Testis (tissue), 2 donors: Measurements from ENCODE around the gene CTIF.

Source experiments
- CTCF ChIP-seq, 3 experiments: fragments of 450-650 bp in 2 of 3; fragments of 200-600 bp in 1 of 3; sonication (generic) in 1 of 3; IDR thresholded peaks; one replicate each; pipeline ENCODE4 v1.5.1; 2016 to 2019; ENCODE audit warnings: antibody characterized with exemption in 3 of 3, mild to moderate bottlenecking in 2 of 3, moderate library complexity in 1 of 3
- POLR2A ChIP-seq: fragments of 450-650 bp; IDR thresholded peaks from one replicate; pipeline ENCODE4 v1.6.1; 2017; ENCODE audit warnings: antibody characterized with exemption, mild to moderate bottlenecking, moderate library complexity

GRCh38 chr18:48766026-48766425, 227.2 kb downstream of the CTIF start:
- TF ChIP-seq CTCF (IDR thresholded peaks at IDR 0.05), result no peak
- TF ChIP-seq POLR2A, result no peak
